DOHH2 (cell line): ENCODE data around the gene ZNF76.
"Not testable (repeated sequence)": the region's sequence is repeated elsewhere in the genome, so short reads cannot be mapped to it uniquely, and the experiment has no call there.

Source experiments
- H3F3A ChIP-seq: fragments of 200-600 bp; sonication (generic), shearing (Covaris generic); 2 replicates; pipeline ENCODE4 v1.6.0; 2016; ENCODE audit warnings: antibody characterized with exemption, mild to moderate bottlenecking; ENCODE audit not compliant: control insufficient read depth, insufficient read depth
- H3K27ac ChIP-seq: fragments of 200-600 bp; sonication (generic); 2 replicates; pipeline ENCODE4 v1.5.1; 2014; ENCODE audit warnings: low read depth, mild to moderate bottlenecking, low read length, moderate library complexity
- H3K27me3 ChIP-seq: fragments of 200-600 bp; sonication (generic); 2 replicates; pipeline ENCODE4 v1.6.1; 2014; ENCODE audit warnings: mild to moderate bottlenecking, low read length, mixed read lengths; ENCODE audit not compliant: control insufficient read depth
- H3K36me3 ChIP-seq: fragments of 200-600 bp; sonication (generic); 2 replicates; pipeline ENCODE4 v1.6.1; 2014; ENCODE audit warnings: mild to moderate bottlenecking, low read length, moderate library complexity, mixed read lengths; ENCODE audit not compliant: control insufficient read depth
- H3K4me1 ChIP-seq: fragments of 200-600 bp; sonication (generic); 2 replicates; pipeline ENCODE4 v1.6.1; 2014; ENCODE audit warnings: mild to moderate bottlenecking, low read length, mixed read lengths; ENCODE audit not compliant: control insufficient read depth
- H3K4me2 ChIP-seq: fragments of 200-600 bp; sonication (generic); 2 replicates; pipeline ENCODE4 v1.6.0; 2014; ENCODE audit warnings: mild to moderate bottlenecking, low read length, moderate library complexity
- H3K4me3 ChIP-seq: fragments of 200-600 bp; sonication (generic); 2 replicates; pipeline ENCODE4 v1.5.1; 2014; ENCODE audit warnings: mild to moderate bottlenecking, low read length, mixed read lengths
- H3K79me2 ChIP-seq: fragments of 200-600 bp; sonication (generic); 2 replicates; pipeline ENCODE4 v1.6.1; 2014; ENCODE audit warnings: mild to moderate bottlenecking, low read length, mixed read lengths; ENCODE audit not compliant: control insufficient read depth
- H3K9me2 ChIP-seq: fragments of 200-600 bp; sonication (generic); replicated peaks from 2 replicates; pipeline ENCODE4 v1.6.1; 2014; ENCODE audit warnings: mild to moderate bottlenecking, low read length, mixed read lengths; ENCODE audit not compliant: control insufficient read depth
- H3K9me3 ChIP-seq: fragments of 200-600 bp; sonication (generic); 2 replicates; pipeline ENCODE4 v1.6.1; 2014; ENCODE audit warnings: antibody characterized with exemption, low read length, mixed read lengths; ENCODE audit not compliant: control insufficient read depth, insufficient read depth
- H4K20me1 ChIP-seq: fragments of 200-600 bp; sonication (generic); 2 replicates; pipeline ENCODE4 v1.6.0; 2014; ENCODE audit warnings: low read depth, mild to moderate bottlenecking, antibody characterized with exemption, low read length, moderate library complexity; ENCODE audit not compliant: control insufficient read depth, insufficient read depth
- EZH2phosphoT487 ChIP-seq: fragments of 200-600 bp; sonication (generic); IDR thresholded peaks from 2 replicates; pipeline ENCODE4 v1.6.1; 2017; ENCODE audit warnings: borderline replicate concordance, mild to moderate bottlenecking, antibody characterized with exemption, low read length, moderate library complexity, mixed read lengths
- TF ChIP-seq, protein P1 (sequence below): fragments of 200-600 bp; sonication (generic); IDR thresholded peaks from one replicate; pipeline ENCODE4 v1.5.1; 2014; ENCODE audit warnings: antibody characterized with exemption, mild to moderate bottlenecking, low read depth, low read length; ENCODE audit not compliant: poor library complexity, severe bottlenecking

The ZNF76 gene

DNA sequence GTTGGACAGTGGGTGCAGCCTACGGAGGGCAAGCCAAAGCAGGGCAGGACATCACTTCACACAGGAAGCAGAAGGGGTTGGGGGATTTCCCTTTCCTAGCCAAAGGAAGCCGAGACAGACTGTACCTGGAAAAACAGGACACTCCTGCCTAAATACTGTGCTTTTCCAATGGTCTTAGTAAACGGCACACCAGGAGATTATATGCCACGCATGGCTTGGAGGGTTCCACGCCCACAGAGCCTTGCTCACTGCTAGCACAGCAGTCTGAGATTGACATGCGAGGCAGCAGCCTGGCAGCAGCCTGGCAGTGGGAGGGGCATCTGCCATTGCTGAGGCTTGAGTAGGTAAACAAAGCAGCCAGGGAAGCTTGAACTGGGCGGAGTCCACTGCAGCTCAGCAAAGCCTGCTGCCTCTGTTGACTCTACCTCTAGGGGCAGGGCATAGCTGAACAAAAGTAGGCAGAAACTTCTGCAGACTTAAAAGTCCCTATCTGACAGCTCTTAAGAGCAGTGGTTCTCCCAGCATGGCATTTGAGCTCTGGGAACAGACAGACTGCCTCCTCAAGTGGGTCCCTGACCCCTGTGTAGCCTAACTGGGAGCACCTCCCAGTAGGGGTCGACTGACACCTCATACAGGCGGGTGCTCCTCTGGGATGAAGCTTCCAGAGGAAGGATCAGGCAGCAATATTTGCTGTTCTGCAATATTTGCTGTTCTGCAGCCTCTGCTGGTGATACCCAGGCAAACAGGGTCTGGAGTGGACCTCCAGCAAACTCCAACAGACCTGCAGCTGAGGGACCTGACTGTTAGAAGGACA is 72.7 kb downstream of the ZNF76 start:
- not testable (repeated sequence) for H3K79me2 ChIP-seq, H3K36me3 ChIP-seq, H4K20me1 ChIP-seq, H3K9me2 ChIP-seq, H3F3A ChIP-seq, H3K27me3 ChIP-seq, H3K27ac ChIP-seq, H3K9me3 ChIP-seq
- peak overlapping the region; percentile 42; the same call in 1 of the 2 replicates for H3K4me3 ChIP-seq
- peaks cover 32% of the 10 kb centered on the region for H3K4me1 ChIP-seq
- TF ChIP-seq, protein P1, sequence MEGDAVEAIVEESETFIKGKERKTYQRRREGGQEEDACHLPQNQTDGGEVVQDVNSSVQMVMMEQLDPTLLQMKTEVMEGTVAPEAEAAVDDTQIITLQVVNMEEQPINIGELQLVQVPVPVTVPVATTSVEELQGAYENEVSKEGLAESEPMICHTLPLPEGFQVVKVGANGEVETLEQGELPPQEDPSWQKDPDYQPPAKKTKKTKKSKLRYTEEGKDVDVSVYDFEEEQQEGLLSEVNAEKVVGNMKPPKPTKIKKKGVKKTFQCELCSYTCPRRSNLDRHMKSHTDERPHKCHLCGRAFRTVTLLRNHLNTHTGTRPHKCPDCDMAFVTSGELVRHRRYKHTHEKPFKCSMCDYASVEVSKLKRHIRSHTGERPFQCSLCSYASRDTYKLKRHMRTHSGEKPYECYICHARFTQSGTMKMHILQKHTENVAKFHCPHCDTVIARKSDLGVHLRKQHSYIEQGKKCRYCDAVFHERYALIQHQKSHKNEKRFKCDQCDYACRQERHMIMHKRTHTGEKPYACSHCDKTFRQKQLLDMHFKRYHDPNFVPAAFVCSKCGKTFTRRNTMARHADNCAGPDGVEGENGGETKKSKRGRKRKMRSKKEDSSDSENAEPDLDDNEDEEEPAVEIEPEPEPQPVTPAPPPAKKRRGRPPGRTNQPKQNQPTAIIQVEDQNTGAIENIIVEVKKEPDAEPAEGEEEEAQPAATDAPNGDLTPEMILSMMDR, result peak; percentile 33
- H3K4me2 ChIP-seq, result peak overlapping the region; percentile 54

DNA sequence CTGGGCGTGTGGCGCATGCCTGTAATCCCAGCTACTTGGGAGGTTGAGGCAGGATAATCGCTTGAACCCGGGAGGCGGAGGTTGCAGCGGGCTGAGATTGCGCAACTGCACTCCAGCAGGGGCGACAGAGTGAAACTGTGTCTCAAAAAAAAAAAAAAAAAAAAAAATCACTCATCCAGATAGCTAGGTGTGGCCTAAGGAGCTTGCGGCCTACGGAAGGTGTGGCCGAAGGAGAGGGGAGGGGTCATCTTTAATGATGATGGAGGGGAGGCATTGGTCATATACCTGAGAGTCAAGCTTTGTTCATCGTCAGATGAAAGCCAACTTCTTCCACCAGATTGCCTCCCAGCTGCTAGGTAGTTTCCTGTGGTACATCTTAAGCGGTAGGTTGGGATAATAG is 82.0 kb downstream of the ZNF76 start:
- Histone ChIP-seq H3K4me1 (peaks cover 49% of the 10 kb centered on the region), H3K9me3 (no peaks in the 10 kb centered on the region), H3K27ac (no peak overlapping the region), H4K20me1 (0 out of 2 replicates have a peak, but pooled peaks cover 7% of the 10 kb centered on the region), H3K36me3 (no peaks in the 10 kb centered on the region; the same call in 1 of the 2 replicates), H3K79me2 (peaks cover 30% of the 10 kb centered on the region), H3K4me3 (no peak overlapping the region), H3K9me2 (no peaks in the 10 kb centered on the region), H3K27me3 (no peaks in the 10 kb centered on the region), H3K4me2 (no peak overlapping the region), H3F3A (no peaks in the 10 kb centered on the region)
- TF ChIP-seq, protein P1, result no peak
- TF ChIP-seq EZH2phosphoT487, result no peak

DNA sequence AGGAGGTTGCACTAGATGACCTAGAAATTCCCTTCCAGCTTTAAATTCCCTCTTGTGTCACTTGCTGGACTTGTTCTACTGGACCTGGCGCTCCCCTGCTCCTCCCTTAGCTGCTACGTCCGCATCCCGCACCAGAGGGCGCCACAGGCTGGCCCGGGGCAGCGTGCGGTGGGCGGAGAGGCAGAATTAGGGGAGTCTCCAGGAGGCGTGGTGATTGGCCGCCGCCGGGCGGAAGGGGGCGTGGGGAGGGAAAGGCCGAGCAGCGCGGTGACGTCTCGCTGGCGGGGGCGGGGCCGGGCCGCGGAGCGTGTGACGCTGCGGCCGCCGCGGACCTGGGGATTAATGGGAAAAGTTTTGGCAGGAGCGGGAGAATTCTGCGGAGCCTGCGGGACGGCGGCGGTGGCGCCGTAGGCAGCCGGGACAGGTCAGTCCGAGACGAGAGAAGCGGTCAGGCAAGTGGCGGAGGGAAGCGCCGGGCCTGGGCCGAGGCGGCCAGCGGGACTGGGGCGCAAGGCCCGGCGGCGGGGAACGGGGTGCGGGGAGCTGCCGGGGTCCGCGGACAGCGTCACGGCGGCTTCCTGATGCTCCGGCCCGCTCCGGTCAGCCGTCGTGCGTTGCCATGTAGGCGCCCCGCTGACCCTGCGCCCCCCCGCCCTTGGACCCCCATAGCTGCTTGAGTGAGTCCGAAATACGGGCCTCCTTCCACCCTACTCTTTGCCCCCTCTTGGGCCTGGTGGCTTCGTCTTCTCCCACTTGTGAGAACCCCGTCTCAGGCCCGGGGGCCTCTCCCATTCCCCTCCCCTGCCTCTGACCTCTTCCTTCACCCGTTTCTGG is 82.9 kb downstream of the ZNF76 start, which contains the start of gene PPARD:
Gene PPARD, plus strand, starts transcription at position 301 of the 834 bp plus-strand sequence. CDS start 68,530 bp downstream, outside the sequence.
- H3K4me1 ChIP-seq, result peaks cover 40% of the 10 kb centered on the region
- H4K20me1 ChIP-seq, result 0 out of 2 replicates have a peak, but pooled peaks cover 7% of the 10 kb centered on the region
- no peaks in the 10 kb centered on the region; the same call in 1 of the 2 replicates for H3K36me3 ChIP-seq
- no peaks in the 10 kb centered on the region for H3F3A ChIP-seq
- no peaks in the 10 kb centered on the region for H3K9me3 ChIP-seq
- peaks cover 30% of the 10 kb centered on the region for H3K79me2 ChIP-seq
- H3K4me2 ChIP-seq, result peak within 1 kb of the TSS; percentile 84
- no peak within 1 kb of the TSS for H3K27ac ChIP-seq
- no peaks in the 10 kb centered on the region for H3K9me2 ChIP-seq
- no peak for TF ChIP-seq EZH2phosphoT487
- TF ChIP-seq, protein P1, result peak; percentile 99
- H3K4me3 ChIP-seq, result peak within 1 kb of the TSS; percentile 83
- H3K27me3 ChIP-seq, result no peaks in the 10 kb centered on the region
